HG02840 (cell line): Measurements from ENCODE around the gene C12orf57.

Experiments used
- ATAC-seq: cut with Tn5 transposase; IDR thresholded peaks from one replicate; pipeline ENCODE4 v1.9.1; 2021; ENCODE audit warnings: mild to moderate bottlenecking, moderate library complexity, moderate number of reproducible peaks; ENCODE audit not compliant: unreplicated experiment, low FRiP score

The C12orf57 gene

DNA sequence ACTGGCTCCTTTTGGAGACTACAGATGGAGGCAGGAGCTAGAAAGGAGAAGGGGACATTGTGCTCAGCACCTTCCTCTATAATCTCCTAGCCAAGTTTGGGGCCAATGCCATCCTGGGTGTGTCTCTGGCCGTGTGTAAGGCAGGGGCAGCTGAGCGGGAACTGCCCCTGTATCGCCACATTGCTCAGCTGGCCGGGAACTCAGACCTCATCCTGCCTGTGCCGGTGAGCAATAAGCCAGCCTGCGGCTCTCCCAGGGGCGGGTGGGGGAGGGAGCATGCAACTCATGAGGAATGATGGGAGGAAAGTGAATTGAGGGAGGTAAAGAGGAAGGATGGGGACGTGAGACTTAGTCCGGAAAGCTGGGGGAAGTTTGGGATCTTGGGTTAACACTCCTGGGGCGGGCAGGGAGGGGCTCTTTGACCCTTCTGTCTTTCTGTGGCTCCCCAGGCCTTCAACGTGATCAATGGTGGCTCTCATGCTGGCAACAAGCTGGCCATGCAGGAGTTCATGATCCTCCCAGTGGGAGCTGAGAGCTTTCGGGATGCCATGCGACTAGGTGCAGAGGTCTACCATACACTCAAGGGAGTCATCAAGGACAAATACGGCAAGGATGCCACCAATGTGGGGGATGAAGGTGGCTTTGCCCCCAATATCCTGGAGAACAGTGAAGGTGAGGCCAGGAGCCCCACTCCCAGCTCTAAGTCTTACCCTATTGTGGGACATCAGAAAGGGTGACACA, 26.2 kb upstream of the C12orf57 start:
- no peak for ATAC-seq

DNA sequence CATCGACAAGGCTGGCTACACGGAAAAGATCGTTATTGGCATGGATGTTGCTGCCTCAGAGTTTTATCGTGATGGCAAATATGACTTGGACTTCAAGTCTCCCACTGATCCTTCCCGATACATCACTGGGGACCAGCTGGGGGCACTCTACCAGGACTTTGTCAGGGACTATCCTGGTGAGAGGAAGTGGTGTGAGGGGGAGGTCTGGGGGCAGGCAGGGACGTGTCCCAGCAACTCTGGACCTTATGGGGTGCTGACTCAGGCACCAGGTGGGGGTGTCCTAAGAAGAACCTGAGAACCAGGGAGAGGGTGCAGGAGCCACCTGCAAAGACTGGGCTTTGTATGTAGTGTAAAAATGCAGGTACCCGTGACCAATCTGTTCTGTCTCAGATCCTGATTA, 24.2 kb upstream of the C12orf57 start:
- no peak for ATAC-seq

DNA sequence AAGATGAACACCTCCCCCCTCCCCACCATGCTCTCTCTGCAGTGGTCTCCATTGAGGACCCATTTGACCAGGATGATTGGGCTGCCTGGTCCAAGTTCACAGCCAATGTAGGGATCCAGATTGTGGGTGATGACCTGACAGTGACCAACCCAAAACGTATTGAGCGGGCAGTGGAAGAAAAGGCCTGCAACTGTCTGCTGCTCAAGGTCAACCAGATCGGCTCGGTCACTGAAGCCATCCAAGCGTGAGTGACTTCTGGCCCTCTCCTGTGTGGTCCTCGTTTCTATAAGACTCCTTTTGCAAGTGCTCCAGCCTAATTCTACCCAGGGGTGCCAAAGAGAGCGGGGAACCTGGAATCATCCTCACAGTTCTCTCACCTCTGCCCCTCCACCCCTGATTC, 22.3 kb upstream of the C12orf57 start:
- ATAC-seq: no peak

DNA sequence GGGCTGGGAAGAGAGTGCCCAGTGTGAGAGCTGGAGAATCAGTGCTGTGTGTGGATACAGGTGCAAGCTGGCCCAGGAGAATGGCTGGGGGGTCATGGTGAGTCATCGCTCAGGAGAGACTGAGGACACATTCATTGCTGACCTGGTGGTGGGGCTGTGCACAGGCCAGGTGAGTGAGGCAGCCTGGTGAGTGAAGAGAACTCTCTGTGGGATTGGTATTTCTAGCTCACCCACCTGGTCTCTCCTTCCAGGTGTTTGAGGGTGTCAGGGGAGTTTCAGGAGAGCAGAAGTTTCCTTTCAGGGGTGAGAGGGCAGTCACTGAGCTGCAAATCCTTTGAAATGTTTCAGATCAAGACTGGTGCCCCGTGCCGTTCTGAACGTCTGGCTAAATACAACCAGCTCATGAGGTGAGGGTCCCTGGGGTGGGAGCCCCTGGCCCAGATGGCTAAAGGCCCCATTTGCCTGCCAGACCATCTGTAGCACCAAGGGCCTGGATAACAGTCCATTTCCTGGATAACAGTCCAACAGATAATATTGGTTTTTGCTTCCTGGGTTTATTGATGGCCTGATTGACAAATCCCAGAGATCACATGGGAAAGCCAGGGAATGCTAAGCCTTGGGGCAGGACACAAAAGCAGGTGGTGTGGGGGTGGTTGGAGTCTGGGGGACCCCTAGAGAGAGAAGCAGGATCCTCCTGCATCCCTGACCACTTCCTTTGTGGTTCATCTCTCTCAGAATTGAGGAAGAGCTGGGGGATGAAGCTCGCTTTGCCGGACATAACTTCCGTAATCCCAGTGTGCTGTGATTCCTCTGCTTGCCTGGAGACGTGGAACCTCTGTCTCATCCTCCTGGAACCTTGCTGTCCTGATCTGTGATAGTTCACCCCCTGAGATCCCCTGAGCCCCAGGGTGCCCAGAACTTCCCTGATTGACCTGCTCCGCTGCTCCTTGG, 21.6 kb upstream of the C12orf57 start:
- no peak for ATAC-seq

DNA sequence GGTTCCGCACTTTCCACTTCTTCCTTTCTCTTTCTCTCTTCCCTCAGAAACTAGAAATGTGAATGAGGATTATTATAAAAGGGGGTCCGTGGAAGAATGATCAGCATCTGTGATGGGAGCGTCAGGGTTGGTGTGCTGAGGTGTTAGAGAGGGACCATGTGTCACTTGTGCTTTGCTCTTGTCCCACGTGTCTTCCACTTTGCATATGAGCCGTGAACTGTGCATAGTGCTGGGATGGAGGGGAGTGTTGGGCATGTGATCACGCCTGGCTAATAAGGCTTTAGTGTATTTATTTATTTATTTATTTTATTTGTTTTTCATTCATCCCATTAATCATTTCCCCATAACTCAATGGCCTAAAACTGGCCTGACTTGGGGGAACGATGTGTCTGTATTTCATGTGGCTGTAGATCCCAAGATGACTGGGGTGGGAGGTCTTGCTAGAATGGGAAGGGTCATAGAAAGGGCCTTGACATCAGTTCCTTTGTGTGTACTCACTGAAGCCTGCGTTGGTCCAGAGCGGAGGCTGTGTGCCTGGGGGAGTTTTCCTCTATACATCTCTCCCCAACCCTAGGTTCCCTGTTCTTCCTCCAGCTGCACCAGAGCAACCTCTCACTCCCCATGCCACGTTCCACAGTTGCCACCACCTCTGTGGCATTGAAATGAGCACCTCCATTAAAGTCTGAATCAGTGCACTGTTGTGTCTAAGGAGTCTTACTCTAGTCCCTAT, 20.7 kb upstream of the C12orf57 start:
- ATAC-seq: no peak

DNA sequence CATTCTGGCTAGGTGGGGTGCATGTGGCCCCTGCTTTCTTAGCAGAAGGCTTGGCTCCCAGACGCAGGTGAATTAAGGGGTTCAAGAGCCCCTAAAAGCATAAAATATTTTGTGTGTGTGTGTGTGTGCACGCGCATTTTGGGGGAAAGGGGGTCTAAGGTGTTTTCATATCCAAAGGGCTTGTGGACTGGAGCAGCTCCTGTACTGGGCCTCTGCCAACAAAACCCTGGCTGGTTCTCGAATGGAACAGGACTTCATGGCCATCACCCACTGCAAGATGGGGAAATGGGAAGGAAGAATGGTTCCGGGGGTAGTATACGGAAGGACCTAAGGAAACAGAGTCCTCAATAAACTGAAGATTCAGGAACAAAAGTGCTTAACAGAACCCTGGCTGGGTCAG, 20.0 kb upstream of the C12orf57 start:
- no peak for ATAC-seq

DNA sequence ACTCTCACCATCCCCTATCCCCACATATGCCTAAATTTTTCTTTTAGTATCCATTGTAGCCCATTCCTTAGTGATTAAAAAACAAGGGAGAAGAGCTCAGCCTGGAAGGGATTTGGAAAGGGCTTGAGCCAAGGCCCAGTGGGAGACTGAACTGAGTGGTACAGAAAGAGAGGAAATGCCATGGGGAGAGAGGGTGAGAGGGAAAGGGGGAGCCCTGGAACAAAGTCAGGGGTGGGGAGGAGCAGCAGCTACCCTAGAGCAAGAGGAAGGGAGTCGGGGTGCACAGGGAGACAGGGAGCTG, 18.6 kb upstream of the C12orf57 start:
- no peak for ATAC-seq

DNA sequence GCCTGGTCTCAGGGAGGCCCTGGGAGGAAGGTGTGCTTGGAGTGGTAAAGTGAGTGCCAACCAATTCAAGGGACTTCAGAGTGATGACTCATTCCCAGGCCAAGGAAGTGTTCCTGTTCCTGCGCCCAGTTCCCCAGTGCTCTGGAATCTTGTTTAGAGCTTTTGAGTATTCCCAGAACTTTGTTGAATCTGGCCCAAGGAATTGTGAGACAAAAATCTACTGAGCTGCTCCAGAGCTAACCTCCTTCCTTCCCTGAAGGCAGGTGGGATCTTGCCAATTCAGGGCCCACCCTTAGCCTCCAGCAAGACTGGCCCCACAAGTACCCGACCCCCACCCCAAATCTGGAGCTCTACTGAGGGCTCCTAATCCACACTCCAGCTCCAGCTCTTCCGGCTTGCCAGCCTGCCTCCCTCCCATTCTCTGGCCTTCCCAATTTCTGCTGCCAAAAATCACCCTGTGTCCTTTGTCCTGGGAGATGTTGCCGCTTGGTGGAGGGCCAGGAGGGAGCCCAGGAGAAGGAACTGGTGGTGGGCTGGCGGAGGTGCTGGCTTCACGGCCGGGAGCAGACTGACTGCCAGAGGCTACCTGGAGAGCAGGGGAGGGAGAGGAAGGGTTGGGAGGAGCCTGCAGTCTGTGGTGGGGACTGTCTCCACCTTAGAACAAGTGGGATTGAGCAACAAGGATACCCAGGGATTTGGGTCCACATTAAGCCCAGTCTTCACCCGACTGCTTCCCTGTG, 18.1 kb upstream of the C12orf57 start:
- no peak for ATAC-seq

DNA sequence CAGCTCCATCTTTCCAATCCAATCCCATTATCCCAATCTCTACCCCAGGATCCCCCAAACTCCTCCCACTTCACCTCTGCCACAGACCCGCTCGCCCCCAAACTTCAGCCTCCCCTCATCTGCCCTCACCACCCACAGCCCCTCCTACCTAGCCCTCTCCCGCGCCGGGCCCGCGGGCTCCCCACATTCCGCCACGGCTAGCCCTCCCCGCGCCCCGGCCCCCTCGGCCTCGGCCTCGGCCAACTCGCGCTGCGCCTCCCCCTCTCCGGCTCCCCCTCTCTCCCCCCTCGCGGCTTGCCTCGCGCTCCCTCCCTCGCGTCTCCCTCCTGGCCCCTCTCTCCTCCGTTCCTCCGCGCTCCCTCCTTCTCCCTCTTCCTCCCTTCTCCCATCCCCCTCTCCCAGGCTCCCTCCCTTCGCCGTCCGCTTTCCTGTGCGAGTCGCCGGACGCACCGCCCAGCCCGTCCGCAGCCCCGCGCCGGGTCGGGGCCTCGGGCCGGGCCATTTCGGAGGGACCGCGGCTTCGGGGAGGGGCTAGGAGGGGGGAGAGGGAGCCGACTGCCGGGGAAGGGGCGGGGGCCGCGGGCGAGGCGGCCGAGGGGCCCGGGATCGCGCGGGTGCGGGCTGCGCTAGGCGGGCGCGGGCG, 16.3 kb upstream of the C12orf57 start, which contains the start of gene ATN1:
Gene ATN1 (plus strand): TSS at position 581 of the 643 bp plus-strand sequence. CDS start 6,043 bp downstream, outside the sequence.
- ATAC-seq: no peak

DNA sequence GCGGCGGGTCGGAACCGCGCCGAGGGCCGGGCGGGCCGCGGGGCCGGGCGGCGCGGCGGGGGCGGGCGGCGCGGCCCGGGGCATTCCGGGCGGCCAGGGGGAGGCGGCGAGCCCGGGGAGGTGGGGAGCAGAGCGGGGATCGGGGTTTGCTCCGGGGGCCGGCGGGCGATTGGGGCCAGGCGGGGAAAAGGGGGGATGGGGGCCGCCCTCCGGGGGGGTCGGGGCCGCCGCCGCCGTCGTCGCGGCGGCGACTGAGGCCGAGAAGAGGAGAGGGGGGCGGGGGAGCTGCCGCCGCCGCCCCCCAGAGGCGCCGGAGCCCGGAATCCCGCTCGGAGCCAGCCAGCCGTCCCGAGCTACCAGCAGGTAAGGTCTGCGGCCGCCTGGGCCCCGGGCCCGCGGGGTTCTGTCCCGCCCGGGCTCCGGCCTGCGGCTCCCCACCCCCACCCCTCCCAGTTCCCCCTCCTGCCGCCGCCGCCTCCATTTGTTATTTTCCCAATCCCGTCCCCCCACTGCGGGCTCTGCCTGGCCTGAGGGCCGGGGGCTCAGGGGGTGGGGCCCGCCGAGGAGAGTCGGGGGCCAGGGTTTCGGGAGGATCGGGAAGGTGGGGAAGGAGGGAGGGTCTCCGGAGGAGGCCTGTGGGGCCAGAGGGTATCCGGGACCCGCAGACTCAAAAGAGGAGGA, 15.7 kb upstream of the C12orf57 start:
- no peak for ATAC-seq

DNA sequence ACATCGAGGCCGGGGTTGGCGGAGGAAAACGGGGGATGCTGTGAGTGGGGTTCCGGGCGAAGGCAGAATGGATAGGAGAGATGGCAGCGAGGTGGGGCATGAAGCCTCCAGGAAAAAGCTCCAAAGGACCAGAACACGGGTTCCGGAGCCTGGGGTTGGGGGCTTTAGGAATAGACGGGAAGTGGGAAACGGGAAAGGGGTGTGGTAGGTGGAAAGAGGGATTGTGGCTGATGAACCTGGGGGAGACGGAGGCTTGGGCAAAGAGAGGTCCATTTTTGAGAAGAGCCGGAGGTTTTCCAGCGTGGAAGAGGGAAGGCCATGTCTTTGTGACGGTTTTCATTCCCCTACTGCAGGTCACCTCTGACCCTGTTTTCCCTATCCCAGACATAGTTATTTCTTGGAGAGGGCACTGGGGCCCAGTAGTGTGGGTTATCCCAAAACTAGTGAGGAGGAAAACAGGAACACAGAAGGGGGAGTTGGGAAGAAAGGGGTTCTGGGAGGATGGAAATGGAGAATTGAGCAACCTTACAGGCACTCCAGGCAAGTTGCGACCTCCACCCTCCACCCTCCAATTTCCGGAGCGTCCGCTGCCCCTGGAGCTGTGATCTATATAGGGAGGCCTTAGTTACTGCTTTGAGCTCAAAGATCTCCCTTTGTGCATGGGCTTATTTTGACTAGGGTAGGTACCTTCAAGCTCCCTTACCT, 15.0 kb upstream of the C12orf57 start:
- ATAC-seq: no peak

DNA sequence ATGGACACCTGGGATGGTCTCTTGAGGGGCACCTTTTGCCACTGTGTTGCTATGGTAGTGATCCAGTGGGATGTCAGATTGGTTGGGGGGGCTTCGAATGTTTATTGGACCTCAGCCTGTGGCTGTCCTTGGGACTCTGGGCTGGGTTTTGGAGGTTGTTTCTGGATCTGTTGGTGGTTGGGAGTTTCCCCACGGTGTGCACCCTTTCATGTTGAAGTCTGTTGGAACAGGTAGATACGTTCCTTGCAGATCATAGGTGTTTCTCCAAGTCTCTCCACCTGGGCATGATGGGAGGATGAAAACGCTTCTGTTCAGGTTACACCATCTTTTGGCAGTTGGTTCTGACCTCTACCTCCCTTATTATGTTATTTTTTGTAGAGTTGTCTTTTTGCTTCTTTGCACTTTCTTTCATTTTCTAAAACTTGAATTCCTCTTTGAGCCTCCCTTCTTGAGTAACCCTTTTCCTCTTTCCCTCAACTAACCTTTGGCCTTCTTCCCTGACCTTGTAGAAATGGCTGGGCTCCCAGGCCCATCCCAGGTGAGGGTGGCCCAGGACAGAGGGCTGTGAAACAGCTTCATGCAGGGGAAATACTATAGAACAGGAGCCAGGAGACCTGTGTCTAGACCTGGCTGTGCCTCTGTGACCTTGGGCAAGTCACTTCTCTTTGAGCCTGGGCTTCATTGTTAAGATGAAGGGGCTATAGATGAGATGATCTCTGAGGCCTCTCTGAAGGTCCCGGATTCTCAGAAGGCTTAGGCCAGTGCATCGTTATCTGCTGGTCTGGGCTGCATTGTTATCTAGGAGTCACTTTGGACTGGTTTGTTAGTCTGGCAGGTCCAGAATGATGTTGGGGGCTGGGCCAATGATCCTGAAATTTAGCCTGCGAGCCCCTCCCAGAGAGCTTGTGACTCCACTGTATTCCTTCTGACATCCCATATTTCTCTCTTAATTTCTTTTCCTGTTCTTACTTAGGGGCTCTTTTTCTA, 14.1 kb upstream of the C12orf57 start:
- no peak for ATAC-seq

DNA sequence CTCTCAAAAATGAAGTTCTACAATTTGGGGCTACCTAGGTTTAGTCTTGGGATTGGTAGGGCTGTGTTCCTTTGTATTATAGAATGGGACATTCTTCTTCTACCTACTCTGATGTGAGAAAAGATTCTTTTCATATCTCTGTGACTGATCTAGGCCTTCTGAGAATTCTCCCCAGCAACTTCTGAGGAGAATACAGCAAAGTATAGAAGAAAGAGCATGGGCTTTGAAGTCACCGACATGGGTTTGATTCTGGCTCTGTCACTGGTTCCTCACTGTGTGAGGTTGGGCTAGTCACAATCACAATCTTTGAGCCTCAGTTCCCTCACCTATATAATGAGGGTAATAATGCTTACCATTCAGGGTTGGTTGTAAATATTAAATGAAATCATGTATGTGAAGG, 11.1 kb upstream of the C12orf57 start:
- ATAC-seq: no peak

DNA sequence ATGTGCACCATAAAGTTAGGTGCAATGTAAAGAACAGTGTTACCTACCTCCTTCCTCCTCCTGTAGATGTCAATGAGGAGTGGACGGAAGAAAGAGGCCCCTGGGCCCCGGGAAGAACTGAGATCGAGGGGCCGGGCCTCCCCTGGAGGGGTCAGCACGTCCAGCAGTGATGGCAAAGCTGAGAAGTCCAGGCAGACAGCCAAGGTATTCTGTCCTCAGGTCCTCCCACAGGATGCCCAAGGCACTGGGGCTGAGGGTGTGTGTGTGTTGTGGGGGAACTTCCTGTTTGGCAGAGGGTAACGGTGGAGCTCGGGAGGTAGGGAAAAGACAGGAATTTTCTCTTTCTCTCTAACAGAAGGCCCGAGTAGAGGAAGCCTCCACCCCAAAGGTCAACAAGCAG, 9.7 kb upstream of the C12orf57 start:
- ATAC-seq: no peak

DNA sequence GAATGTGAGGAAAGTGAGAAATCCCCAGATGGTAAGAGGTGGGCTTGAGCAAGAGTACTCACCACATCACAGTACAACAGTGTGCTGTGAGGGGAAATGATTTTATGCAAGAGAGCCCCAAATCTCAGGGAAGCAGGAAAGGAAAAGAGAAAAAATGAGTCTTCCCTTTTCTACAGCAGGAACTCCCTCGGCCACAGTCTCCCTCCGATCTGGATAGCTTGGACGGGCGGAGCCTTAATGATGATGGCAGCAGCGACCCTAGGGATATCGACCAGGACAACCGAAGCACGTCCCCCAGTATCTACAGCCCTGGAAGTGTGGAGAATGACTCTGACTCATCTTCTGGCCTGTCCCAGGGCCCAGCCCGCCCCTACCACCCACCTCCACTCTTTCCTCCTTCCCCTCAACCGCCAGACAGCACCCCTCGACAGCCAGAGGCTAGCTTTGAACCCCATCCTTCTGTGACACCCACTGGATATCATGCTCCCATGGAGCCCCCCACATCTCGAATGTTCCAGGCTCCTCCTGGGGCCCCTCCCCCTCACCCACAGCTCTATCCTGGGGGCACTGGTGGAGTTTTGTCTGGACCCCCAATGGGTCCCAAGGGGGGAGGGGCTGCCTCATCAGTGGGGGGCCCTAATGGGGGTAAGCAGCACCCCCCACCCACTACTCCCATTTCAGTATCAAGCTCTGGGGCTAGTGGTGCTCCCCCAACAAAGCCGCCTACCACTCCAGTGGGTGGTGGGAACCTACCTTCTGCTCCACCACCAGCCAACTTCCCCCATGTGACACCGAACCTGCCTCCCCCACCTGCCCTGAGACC, 8.2 kb upstream of the C12orf57 start:
- ATAC-seq: no peak

DNA sequence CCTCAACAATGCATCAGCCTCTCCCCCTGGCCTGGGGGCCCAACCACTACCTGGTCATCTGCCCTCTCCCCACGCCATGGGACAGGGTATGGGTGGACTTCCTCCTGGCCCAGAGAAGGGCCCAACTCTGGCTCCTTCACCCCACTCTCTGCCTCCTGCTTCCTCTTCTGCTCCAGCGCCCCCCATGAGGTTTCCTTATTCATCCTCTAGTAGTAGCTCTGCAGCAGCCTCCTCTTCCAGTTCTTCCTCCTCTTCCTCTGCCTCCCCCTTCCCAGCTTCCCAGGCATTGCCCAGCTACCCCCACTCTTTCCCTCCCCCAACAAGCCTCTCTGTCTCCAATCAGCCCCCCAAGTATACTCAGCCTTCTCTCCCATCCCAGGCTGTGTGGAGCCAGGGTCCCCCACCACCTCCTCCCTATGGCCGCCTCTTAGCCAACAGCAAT, 7.6 kb upstream of the C12orf57 start:
- ATAC-seq: no peak
